UCSD-AML1 (cell line): Measurements from ENCODE around the gene CAV3.

ENCODE experiments used
- DNase-seq: peaks from one replicate; lab custom pipeline; 2025; ENCODE audit not compliant: unreplicated experiment; lab: John Stamatoyannopoulos, UW

CAV3 gene

GRCh38 chr3:8734908-8735307, 1.3 kb downstream of the CAV3 start:
- DNase-seq = no peak

- DNase-seq = no peak
Measured at GRCh38 chr3:8736436-8736835, 2.8 kb downstream of the CAV3 start.

DNA sequence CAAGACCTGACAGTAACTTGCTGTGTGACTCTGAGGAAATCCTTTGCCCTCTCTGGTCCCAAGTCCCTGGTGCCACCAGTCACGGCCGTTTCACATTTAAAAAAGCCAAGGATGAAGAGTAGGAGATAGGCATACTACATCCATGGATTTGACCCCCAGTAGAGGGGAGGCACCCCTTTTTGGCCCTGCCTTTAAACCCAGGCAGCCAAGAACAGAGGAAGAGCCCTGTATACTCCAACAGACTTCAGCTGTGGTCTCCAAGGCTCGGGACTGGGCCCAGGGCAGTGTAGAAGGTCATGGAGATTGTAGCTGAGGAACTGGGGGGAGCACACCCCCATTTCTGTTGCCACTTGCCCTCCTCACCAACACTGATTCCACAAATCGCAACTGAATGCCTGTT, 3.7 kb downstream of the CAV3 start:
- DNase-seq = no peak

DNA sequence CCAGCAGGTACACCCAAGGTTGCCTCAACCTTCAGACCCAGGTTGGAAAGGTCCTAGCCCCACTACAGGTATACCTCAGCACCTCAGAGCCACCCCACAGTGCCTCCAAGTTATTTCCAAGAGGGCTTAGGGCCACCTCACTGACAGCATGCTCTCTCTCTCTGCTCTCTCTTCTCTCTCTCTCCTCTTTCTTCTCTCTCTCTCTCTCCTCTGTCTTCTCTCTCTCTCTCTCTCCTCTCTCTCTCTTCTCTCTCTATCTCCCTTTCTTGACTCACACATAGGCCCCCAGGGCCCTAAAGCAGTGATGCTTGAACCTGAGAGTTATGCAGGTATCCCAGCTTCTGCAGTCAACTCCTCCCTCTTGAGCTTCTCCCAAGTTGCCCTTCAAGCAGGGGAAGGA, 4.2 kb downstream of the CAV3 start:
- no peak for DNase-seq

DNA sequence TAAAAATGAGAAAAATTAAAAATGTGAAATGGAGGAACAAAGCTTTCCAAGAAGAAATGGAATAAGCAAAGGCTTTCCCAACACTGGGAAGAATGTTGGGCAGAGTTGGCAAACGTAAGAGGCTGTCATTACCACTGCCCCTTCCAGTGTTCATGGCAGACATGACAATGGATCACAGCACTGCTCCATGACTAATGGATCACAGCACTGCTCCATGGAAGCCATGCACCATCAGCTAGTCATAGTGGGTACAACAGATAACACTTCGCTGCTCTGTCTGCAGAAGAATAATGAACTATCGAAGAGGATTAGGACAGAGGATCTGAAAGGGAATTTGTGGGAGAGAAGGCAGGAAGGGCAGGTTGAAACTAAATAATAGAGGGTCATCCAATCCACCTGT, 5.0 kb downstream of the CAV3 start:
- DNase-seq = no peak

DNA sequence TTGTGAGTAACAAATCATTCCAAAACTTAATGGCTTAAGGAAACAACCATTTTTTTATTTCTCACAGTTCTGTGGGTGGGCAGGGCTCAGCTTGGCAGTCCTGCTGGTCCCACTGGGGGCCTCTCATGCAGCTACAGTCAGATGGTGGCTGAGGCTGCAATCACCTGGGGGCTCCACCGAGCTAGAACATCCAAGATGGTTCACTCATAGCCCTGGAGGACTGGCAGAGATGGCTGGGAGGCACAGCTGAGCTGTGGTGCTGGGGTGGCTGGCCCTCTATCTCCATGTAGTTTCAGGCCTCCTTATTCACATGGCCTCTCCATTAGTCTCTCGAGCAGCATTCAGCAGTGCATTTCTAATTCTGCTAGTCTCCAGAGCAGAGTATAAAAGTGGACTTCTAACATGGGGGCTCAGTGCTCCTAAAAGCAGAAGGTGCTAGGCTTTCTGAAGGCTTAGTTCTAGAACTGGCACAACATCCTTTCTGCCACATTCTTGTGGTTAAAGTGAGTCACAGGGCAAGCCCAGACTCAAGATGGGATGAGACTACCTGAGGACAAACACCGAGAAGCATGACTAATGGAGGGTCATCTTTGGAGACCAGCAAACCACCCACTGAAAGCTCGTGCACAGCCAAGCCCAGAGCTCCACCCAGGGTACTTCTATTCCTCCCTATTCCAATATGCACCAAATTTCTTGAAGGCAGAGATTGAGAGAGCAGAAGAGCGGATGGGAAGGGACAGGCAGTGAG, 6.3 kb downstream of the CAV3 start:
- DNase-seq = no peak

DNA sequence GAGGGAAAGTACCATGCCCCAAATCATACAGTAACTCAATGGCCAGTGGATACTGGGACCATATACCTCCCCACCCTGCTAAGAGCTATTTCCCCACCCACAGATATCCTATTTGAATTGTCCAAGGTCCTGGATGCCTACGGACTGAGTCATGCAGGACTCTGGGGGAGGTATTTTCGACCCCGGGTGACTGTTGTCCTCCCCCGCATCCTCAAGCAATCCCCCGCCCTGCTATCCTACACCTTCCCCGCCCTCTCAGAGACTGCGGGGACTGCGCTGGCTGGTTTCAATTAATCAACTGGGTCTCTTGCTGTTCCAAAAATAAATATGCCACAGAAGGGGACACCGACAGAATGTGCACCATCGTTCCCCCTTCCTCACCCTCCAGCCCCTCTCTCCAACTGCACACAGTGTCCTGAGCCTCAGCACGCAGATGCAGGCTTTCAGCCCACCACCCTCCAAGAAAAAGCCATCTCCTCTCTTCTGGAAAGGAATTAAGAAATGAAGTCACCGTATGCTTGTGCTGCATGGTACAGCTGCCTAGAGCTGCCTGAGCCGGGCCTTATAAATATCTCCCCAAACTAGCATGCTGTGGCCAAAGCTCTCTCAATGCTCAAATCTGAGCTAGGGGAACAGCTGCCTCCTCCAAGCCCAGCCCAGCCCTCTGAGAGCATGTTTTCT, 8.1 kb downstream of the CAV3 start:
- DNase-seq = no peak

- DNase-seq = no peak
Measured at GRCh38 chr3:8743021-8743601, 9.5 kb downstream of the CAV3 start.

- DNase-seq = no peak
Measured at GRCh38 chr3:8743911-8744310, 10.3 kb downstream of the CAV3 start.

DNA sequence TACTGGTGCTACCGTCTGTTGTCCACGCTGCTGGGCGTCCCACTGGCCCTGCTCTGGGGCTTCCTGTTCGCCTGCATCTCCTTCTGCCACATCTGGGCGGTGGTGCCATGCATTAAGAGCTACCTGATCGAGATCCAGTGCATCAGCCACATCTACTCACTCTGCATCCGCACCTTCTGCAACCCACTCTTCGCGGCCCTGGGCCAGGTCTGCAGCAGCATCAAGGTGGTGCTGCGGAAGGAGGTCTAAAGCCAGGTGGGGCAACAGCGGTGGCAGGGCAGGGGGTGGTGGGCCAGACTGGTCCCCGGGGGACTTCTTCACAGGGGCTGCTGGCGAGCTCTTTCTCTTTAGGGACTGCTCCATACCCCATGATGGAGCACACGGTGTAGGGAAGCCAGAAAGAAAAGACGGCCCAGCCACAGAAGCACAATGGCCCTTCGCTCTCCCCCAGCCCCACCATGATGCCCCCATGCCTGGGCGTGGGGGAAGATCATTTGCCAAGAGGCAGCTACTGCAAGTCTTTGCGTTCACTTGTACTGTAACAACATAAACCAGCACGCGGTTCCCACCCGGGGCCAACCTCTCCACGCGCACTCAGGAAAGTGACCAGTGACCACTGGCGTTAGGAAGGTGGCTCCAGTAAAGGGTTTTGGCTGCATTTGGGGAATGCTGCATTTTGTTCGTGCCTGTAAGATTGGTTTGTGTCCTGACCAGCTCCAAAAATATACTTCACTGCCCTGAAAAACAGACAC, 12.2 kb downstream of the CAV3 start:
- DNase-seq = no peak

- DNase-seq = no peak
Measured at GRCh38 chr3:8746780-8747345, 13.3 kb downstream of the CAV3 start.

DNA sequence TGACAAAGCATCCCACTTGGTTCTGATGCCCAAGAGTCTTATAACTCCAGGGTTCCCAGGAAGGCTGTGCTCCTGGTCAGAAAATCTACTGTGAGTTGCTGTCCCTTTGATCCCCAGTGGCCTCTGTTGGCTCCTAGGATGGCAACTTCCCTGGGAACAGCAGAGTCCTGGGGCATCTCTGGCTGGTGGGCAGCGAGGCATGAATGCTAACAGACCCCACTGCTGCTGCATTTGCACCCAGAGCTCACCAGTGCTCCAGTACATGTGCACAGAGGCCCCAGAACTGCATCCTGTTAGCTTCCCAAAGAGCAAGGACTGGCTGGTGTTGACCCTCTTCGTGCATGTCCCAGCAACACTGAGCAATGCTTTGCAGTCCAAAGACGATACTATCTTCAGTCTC, 15.7 kb downstream of the CAV3 start:
- no peak for DNase-seq

DNA sequence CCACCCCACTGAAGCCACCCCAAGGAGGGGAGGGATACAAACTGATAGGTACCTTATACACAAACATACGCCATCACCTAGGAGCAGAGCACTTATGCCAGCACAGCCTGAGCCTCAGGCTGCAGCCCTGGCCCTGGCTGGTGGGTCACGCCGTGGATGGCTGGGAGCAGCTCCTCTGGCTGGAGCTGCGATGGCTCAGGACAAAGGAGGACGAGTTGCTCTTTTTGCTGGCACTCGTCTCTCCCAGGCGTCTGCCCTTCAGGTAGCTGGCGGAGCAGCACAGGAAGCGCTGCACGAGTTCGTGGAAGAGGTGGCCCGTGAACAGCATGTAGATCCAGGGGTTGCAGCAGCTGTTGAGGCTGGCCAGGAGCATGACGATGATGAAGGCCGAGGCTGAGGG, 19.2 kb downstream of the CAV3 start:
- DNase-seq = no peak

- DNase-seq = no peak
Measured at GRCh38 chr3:8755097-8755496, 21.5 kb downstream of the CAV3 start.

- DNase-seq = no peak
Measured at GRCh38 chr3:8755564-8756237, 22.1 kb downstream of the CAV3 start.

- DNase-seq = no peak
Measured at GRCh38 chr3:8756671-8757070, 23.1 kb downstream of the CAV3 start.

DNA sequence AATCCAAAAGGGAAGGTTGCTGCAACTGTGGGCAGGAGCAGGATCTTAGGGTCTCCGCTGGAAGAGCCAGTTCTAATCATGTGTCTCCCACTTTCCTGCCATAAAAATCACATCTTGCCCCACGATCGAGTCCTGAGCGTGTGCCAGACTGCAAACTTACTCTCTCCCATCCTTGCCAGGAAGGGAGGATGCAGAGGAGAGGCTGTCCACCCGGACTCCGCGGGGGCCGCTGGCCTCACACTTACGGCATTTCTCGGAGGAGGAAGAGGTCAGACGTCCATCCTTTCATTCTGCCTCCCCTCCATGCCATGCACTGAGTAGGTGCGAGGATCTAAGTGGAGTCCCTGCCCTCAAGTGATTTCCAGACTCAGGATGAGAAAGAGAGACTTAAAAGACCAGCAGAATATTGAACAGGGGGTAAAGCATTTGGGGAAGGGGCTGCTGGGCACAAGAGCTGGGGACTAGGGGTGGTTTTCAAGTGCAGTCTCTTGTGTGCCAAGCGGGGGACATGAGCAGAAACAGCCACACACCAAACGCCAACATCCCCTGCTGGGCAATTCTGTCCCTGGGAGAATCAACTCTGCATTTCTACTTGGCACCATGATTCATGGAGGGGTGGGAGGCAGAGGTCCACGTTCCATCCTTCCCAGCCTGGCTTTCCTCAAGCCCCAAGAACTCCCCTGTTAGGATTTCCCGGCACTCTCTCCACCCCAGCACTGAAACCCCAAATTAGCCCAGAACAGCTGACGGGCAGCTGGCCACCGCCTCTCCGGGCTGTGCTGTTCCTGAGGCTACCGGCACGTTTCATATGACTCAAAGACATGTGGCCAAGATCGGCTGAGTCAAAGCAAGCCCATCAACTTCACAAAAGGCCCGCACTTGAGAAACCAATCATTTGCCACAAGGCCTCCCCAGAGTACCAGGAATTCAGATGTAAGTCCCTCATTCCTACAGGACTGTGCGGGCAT, 24.2 kb downstream of the CAV3 start:
- no peak for DNase-seq

DNA sequence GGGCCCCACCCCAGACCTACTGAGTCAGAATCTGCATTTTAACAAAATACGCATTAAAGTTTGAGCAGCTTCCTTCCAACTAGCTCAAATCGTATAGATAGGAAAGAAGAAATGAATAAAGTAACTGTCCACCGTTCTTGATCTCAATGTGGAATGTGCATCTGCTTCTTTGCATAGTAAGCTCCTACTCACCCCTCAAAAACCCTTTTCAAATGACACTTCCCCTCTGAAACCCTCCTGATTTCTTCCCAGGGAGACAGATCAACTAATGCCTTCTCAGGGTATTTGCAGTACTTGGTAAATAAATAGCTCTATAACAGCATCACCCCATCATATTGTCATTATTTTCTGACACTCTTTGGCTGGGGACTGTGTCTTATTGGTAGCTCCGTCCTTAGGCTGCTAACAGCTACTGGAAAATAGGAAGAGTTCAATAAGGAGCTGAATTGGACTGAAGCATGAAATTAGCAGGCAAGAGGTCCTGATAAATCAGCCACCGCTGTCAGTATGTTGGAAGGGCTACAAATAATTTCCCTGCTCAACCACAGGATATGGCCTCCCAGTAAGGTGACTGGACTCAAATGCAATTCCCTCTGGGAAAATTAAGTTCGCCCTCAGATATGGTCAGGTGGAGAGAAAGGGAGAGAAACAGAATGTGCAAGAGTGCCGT, 25.6 kb downstream of the CAV3 start:
- DNase-seq = no peak

- no peak for DNase-seq
Measured at GRCh38 chr3:8760091-8760490, 26.5 kb downstream of the CAV3 start.
